SK-N-SH treated with all-trans-retinoic acid at 6 μM for 48 hours (cell line): ENCODE data around the gene LRRC14B.

Experiments used
- ARNTL ChIP-seq: fragments of 450-650 bp; formaldehyde crosslinking; IDR thresholded peaks from 2 replicates; pipeline ENCODE4 v1.5.0; 2020; ENCODE audit warnings: low read depth, mild to moderate bottlenecking, moderate library complexity, borderline replicate concordance
- BACH2 ChIP-seq: fragments of 250-450 bp; sonication (Bioruptor Pico); IDR thresholded peaks from 2 replicates; pipeline ENCODE4 v1.9.0; 2021; ENCODE audit warnings: mild to moderate bottlenecking, borderline replicate concordance
- GLIS3 ChIP-seq: fragments of 250-450 bp; sonication (Bioruptor Pico); IDR thresholded peaks from 2 replicates; pipeline ENCODE4 v1.5.0; 2020; ENCODE audit warnings: mild to moderate bottlenecking, moderate library complexity
- OSR1 ChIP-seq: fragments of 250-450 bp; sonication (Bioruptor Pico); IDR thresholded peaks from 2 replicates; pipeline ENCODE4 v1.8.0; 2022; ENCODE audit warnings: moderate library complexity, mild to moderate bottlenecking, inconsistent platforms
- PPARA ChIP-seq: fragments of 250-450 bp; sonication (Bioruptor Pico); IDR thresholded peaks from 2 replicates; pipeline ENCODE4 v1.5.0; 2020; ENCODE audit warnings: mild to moderate bottlenecking, borderline replicate concordance
- SNAI2 ChIP-seq: fragments of 250-450 bp; sonication (Bioruptor Pico); IDR thresholded peaks from 2 replicates; pipeline ENCODE4 v1.5.0; 2020; ENCODE audit warnings: mild to moderate bottlenecking, moderate library complexity
- ZNF565 ChIP-seq: fragments of 450-650 bp; formaldehyde crosslinking; conservative IDR thresholded peaks from 2 replicates; pipeline ENCODE4 v1.5.0; 2020; ENCODE audit warnings: low read depth, mild to moderate bottlenecking, moderate library complexity
- ZNF8 ChIP-seq: fragments of 450-650 bp; formaldehyde crosslinking; IDR thresholded peaks from 2 replicates; pipeline ENCODE4 v1.5.0; 2020; ENCODE audit warnings: mild to moderate bottlenecking, moderate library complexity
- TF ChIP-seq, protein P1 (sequence below): fragments of 250-450 bp; sonication (Bioruptor Pico); IDR thresholded peaks from 2 replicates; pipeline ENCODE4 v1.8.0; 2020; ENCODE audit warnings: mild to moderate bottlenecking, moderate library complexity, borderline replicate concordance
- TF ChIP-seq, protein P2 (sequence below): fragments of 250-450 bp; sonication (Bioruptor Pico); IDR thresholded peaks from 2 replicates; pipeline ENCODE4 v1.5.1; 2021; ENCODE audit warnings: mild to moderate bottlenecking, moderate library complexity
- TF ChIP-seq, protein P3 (sequence below): fragments of 250-450 bp; sonication (Bioruptor Pico); IDR thresholded peaks from 2 replicates; pipeline ENCODE4 v1.8.0; 2021; ENCODE audit warnings: low read depth, mild to moderate bottlenecking, moderate library complexity, borderline replicate concordance
- TF ChIP-seq, protein P4 (sequence below): fragments of 250-450 bp; sonication (Bioruptor Pico); IDR thresholded peaks from 2 replicates; pipeline ENCODE4 v1.5.1; 2020; ENCODE audit warnings: low read depth, mild to moderate bottlenecking, moderate library complexity

DNA sequence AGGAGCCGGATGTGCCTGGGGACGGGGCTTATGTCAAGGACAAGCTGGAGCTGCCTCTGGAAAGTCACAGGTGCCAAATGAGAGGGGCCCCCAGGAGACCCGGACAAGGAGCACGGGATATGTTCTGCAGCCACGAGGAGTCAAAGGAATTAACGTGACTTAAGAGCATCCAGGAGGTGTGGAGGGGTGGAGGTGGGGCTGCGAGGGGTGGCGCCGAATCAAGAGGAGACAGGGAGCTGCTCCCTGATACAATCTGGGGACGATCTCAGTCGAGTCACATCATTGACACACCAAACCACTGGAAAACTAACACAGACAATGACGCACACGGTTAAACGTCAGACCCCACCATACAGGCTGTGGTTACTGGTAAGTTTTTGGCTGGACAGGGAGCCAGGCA lies 16.3 kb downstream of the LRRC14B start:
- TF ChIP-seq PPARA (CRISPR knock-in tag) = no peak
- TF ChIP-seq, protein P1, sequence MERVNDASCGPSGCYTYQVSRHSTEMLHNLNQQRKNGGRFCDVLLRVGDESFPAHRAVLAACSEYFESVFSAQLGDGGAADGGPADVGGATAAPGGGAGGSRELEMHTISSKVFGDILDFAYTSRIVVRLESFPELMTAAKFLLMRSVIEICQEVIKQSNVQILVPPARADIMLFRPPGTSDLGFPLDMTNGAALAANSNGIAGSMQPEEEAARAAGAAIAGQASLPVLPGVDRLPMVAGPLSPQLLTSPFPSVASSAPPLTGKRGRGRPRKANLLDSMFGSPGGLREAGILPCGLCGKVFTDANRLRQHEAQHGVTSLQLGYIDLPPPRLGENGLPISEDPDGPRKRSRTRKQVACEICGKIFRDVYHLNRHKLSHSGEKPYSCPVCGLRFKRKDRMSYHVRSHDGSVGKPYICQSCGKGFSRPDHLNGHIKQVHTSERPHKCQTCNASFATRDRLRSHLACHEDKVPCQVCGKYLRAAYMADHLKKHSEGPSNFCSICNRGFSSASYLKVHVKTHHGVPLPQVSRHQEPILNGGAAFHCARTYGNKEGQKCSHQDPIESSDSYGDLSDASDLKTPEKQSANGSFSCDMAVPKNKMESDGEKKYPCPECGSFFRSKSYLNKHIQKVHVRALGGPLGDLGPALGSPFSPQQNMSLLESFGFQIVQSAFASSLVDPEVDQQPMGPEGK (CRISPR knock-in tag) = no peak
- TF ChIP-seq ZNF565 (CRISPR knock-in tag) = no peak
- TF ChIP-seq OSR1 (CRISPR knock-in tag) = no peak
- TF ChIP-seq, protein P2, sequence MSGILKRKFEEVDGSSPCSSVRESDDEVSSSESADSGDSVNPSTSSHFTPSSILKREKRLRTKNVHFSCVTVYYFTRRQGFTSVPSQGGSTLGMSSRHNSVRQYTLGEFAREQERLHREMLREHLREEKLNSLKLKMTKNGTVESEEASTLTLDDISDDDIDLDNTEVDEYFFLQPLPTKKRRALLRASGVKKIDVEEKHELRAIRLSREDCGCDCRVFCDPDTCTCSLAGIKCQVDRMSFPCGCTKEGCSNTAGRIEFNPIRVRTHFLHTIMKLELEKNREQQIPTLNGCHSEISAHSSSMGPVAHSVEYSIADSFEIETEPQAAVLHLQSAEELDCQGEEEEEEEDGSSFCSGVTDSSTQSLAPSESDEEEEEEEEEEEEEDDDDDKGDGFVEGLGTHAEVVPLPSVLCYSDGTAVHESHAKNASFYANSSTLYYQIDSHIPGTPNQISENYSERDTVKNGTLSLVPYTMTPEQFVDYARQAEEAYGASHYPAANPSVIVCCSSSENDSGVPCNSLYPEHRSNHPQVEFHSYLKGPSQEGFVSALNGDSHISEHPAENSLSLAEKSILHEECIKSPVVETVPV (CRISPR knock-in tag) = no peak
- no peak for TF ChIP-seq BACH2 (CRISPR knock-in tag)
- TF ChIP-seq SNAI2 (CRISPR knock-in tag) = no peak
- no peak for TF ChIP-seq GLIS3 (CRISPR knock-in tag)
- TF ChIP-seq, protein P3, sequence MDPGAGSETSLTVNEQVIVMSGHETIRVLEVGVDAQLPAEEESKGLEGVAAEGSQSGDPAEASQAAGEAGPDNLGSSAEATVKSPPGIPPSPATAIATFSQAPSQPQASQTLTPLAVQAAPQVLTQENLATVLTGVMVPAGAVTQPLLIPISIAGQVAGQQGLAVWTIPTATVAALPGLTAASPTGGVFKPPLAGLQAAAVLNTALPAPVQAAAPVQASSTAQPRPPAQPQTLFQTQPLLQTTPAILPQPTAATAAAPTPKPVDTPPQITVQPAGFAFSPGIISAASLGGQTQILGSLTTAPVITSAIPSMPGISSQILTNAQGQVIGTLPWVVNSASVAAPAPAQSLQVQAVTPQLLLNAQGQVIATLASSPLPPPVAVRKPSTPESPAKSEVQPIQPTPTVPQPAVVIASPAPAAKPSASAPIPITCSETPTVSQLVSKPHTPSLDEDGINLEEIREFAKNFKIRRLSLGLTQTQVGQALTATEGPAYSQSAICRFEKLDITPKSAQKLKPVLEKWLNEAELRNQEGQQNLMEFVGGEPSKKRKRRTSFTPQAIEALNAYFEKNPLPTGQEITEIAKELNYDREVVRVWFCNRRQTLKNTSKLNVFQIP (CRISPR knock-in tag) = no peak
- no peak for TF ChIP-seq ZNF8 (CRISPR knock-in tag)
- TF ChIP-seq, protein P4, sequence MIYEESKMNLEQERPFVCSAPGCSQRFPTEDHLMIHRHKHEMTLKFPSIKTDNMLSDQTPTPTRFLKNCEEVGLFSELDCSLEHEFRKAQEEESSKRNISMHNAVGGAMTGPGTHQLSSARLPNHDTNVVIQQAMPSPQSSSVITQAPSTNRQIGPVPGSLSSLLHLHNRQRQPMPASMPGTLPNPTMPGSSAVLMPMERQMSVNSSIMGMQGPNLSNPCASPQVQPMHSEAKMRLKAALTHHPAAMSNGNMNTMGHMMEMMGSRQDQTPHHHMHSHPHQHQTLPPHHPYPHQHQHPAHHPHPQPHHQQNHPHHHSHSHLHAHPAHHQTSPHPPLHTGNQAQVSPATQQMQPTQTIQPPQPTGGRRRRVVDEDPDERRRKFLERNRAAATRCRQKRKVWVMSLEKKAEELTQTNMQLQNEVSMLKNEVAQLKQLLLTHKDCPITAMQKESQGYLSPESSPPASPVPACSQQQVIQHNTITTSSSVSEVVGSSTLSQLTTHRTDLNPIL (CRISPR knock-in tag) = no peak
- no peak for TF ChIP-seq ARNTL (CRISPR knock-in tag)
